Measurements from ENCODE around the gene FXYD2. TPM values are rescaled to one million over a fixed set of nuclear protein-coding genes. Genes with fewer than 3 reads are reported as not detected.

FXYD2 gene
- total RNA-seq, 6 experiments from 2014 or later: 9.3 to 13.7 (median 11.4) TPM

DNA sequence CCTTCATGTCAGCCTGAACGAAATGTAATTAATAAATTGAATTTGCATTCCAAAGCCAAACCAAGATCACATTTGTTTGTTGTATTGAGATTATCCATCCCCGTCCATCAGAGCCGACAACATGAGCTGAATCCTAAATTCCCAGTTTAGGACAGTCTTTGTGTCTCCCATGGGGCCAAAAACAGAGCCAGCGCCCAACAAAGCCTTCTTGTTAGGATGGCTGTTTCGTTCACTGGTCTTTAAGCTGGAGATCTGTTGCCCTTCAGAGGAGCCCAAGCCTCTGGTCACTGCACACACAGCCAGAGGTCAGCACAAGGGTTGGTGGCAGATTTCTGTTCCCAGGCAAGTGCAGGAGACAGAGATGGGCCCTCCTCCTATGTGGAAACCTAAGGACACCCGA lies 53.3 kb downstream of the FXYD2 start:
- Histone ChIP-seq H3K9me3 (no peaks in the 10 kb centered on the region), H3K4me1 (no peaks in the 10 kb centered on the region), H3K36me3 (no peaks in the 10 kb centered on the region), H3K27me3 (no peaks in the 10 kb centered on the region), H3K27ac (no peak overlapping the region), H3K4me3 (no peak overlapping the region)
- intact Hi-C loops (cut with DNase I): no loop called here
- no peak for ATAC-seq
- TF ChIP-seq, protein P1, sequence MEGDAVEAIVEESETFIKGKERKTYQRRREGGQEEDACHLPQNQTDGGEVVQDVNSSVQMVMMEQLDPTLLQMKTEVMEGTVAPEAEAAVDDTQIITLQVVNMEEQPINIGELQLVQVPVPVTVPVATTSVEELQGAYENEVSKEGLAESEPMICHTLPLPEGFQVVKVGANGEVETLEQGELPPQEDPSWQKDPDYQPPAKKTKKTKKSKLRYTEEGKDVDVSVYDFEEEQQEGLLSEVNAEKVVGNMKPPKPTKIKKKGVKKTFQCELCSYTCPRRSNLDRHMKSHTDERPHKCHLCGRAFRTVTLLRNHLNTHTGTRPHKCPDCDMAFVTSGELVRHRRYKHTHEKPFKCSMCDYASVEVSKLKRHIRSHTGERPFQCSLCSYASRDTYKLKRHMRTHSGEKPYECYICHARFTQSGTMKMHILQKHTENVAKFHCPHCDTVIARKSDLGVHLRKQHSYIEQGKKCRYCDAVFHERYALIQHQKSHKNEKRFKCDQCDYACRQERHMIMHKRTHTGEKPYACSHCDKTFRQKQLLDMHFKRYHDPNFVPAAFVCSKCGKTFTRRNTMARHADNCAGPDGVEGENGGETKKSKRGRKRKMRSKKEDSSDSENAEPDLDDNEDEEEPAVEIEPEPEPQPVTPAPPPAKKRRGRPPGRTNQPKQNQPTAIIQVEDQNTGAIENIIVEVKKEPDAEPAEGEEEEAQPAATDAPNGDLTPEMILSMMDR (IDR thresholded peaks at IDR 0.05): no peak
- no peak for TF ChIP-seq POLR2A (IDR thresholded peaks at IDR 0.05)
- 77% methylated on average over 4 of the region's 6 CpGs for WGBS (ENCODE audit: insufficient coverage, low coverage, low lambda C conversion rate, missing lambda C conversion rate)
- DNase-seq: no peak

DNA sequence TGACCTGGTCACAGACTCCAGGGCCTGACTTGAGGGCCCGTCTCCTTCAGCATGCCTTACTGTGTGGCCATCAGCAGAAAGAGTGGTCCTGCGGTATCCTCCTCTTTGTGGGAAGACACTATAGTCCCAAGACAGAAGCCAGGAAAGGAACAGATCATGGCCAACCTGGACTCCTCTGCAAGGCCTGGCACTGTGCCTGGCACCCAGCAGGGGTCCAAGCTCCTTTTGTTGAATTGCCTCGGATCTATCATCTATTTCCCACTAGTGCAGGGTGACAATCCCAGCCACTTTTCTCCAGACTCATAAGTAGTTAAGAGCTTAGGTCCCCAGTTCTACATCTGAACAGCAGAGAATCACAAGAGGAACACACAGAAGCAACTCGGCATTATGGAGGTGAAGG lies 54.5 kb downstream of the FXYD2 start:
- no peak overlapping the region for H3K27ac ChIP-seq
- H3K27me3 ChIP-seq: no peaks in the 10 kb centered on the region
- TF ChIP-seq, protein P1 (IDR thresholded peaks at IDR 0.05): no peak
- no peak for TF ChIP-seq POLR2A (IDR thresholded peaks at IDR 0.05)
- intact Hi-C loops (cut with DNase I): no loop called here
- no peaks in the 10 kb centered on the region for H3K36me3 ChIP-seq
- no peaks in the 10 kb centered on the region for H3K4me1 ChIP-seq
- ATAC-seq (no peak), DNase-seq (no peak)
- H3K9me3 ChIP-seq: no peaks in the 10 kb centered on the region
- H3K4me3 ChIP-seq: no peak overlapping the region
- 71% methylated on average over 3 of the region's 4 CpGs for WGBS (ENCODE audit: insufficient coverage, low coverage, low lambda C conversion rate, missing lambda C conversion rate)

Other genes with a start within 250 kb of the FXYD2 start
- gene DSCAML1, start 27.5 kb downstream of the FXYD2 start, total RNA-seq: under 1 TPM in 5 of 6 experiments, not detected in 1; 0.06 to 0.92 (median 0.22) TPM
- 10 to 100 TPM in 2 of 6 experiments, 1 to 10 TPM in 4; 4.9 to 14.4 (median 8.9) TPM for gene FXYD6, start 51.9 kb upstream of the FXYD2 start, total RNA-seq
- gene TMPRSS13, start 104.7 kb upstream of the FXYD2 start, total RNA-seq: under 1 TPM in 3 of 6 experiments, not detected in 3; 0.09 to 0.61 (median 0.12) TPM
- gene IL10RA, start 161.7 kb upstream of the FXYD2 start, total RNA-seq: 10 to 100 TPM in 2 of 6 experiments, 1 to 10 TPM in 4; 4.9 to 17.9 (median 7.4) TPM

All from right lobe of liver (tissue), 6 donors.